ENCODE results near the gene MPL. TPM values are rescaled to one million over a fixed set of nuclear protein-coding genes. Genes with fewer than 3 reads are reported as not detected.

MPL gene
- total RNA-seq, 2 experiments from 2014 or later: not detected

DNA sequence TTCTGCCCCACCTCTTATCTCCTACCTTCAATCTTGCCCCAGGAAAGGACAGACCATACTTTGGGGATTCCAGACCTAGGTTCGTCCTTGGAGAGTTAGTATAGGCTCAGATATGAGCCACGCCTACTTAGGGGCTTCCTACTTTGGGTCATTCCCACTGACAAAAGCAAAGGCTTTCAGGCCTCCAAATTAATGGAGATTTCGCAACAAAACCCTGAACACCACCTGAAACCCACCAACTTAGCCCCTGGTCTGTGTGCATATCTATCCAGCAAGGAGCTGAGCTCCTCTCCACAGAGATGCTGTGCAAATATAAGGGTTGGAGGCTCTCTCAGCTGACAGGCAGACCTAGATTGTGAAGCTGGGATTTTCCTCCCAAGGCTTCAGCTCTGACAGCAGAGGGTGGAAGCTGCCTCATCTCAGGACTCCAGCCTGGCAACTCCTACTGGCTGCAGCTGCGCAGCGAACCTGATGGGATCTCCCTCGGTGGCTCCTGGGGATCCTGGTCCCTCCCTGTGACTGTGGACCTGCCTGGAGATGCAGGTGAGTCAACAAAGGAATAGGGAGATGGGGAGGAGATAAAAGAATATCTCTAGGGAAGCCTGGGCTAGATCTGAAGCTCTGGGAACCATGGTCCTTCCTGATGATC lies 2.1 kb downstream of the MPL start:
- no peak for DNase-seq
- H3K4me1 Mint-ChIP-seq (ENCODE audit: low read depth): no peaks in the 10 kb centered on the region
- intact Hi-C loops (cut with micrococcal nuclease): no loop called here
- no peaks in the 10 kb centered on the region for H3K9me3 Mint-ChIP-seq
- CTCF ChIA-PET: no interaction called here
- H3K27me3 Mint-ChIP-seq (ENCODE audit: low read depth): no peaks in the 10 kb centered on the region
- H3K27ac Mint-ChIP-seq: no peak overlapping the region
- H3K36me3 Mint-ChIP-seq (ENCODE audit: low read depth): no peaks in the 10 kb centered on the region
- H3K4me3 Mint-ChIP-seq: no peak overlapping the region

DNA sequence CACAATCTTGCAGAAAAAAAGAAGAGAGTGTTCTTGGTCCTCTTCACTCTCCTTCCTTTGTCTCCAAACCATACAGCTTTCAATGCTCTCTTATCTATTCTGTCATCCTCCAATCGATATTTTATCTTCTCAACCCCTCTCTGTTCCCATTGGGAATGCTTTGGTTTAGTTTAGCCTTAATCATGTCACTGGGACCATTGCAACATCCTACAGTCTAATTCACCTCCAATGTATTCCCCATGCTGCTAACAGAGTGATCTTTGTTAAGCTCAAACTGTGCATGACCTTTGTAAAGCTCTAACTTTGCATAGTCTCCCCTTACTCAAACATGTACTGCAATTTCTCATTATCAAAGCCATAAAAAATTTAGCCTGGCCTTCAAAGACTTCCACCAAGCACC lies 2.9 kb downstream of the MPL start:
- Mint-ChIP-seq H3K27me3 (ENCODE audit: low read depth) (no peaks in the 10 kb centered on the region), H3K27ac (no peak overlapping the region), H3K4me3 (no peak overlapping the region), H3K4me1 (ENCODE audit: low read depth) (no peaks in the 10 kb centered on the region), H3K9me3 (no peaks in the 10 kb centered on the region), H3K36me3 (ENCODE audit: low read depth) (no peaks in the 10 kb centered on the region)
- intact Hi-C loops (cut with micrococcal nuclease): no loop called here
- DNase-seq: no peak
- CTCF ChIA-PET: no interaction called here

DNA sequence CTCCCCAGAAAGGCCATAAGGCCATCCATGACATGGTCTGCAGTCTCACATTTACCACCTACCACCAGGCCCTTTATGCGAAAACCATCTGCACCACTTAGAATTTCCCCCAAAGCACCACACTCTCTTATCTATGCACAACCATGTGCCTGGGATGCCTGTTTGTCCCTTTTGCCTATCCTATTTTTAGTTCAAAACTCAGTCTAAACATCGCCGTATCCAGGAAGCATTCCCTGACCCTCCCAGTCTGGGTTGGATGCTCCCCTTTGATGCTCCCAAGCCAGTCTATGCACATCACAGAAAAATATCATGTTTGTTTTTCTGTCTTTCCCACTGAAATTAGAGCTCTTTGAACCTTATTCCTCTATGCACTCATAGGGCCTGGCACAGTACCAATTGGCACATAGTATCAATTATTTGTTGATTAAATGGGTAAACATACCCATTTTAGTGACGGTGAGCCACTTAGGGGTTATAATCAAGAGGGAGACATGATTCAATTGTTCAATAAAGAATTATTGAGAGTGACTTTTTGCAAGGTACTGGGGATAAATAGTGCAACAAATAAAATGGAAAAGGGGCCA lies 6.7 kb downstream of the MPL start:
- Mint-ChIP-seq H3K4me1 (ENCODE audit: low read depth) (peaks cover under 1% of the 10 kb centered on the region), H3K36me3 (ENCODE audit: low read depth) (no peaks in the 10 kb centered on the region), H3K27ac (no peak overlapping the region), H3K4me3 (no peak overlapping the region), H3K9me3 (no peaks in the 10 kb centered on the region), H3K27me3 (ENCODE audit: low read depth) (no peaks in the 10 kb centered on the region)
- CTCF ChIA-PET: interaction anchor here (0.6 kb wide), 1 partner anchor 88 kb away, joined by 5 read pairs; no protein-coding TSS in a partner anchor
- intact Hi-C loops (cut with micrococcal nuclease): no loop called here
- no peak for DNase-seq

DNA sequence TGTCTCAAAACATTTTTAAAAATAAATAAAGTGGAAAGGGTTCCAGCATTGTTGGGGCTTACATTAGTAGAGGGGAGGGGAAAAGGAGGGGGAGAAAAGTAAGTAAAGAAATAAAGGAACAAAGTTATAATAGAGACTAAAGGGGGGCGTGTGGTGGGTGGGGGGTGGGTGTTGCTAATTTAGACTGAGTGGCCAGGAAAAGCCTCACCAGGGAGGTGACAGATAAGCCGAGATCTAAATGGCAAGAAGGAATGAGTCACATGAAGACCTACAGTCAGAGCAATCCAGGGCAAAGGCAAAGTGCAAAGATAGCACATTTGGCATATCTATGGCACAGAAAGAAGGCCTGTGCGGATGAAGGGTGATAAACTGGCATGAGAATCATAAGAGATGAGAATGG lies 7.5 kb downstream of the MPL start:
- H3K36me3 Mint-ChIP-seq (ENCODE audit: low read depth): no peaks in the 10 kb centered on the region
- no peak for DNase-seq
- no peaks in the 10 kb centered on the region for H3K27me3 Mint-ChIP-seq (ENCODE audit: low read depth)
- peaks cover 6% of the 10 kb centered on the region for H3K4me1 Mint-ChIP-seq (ENCODE audit: low read depth)
- intact Hi-C loops (cut with micrococcal nuclease): no loop called here
- H3K4me3 Mint-ChIP-seq: no peak overlapping the region
- CTCF ChIA-PET: interaction anchor here (0.6 kb wide), 1 partner anchor 89 kb away, joined by 5 read pairs; no protein-coding TSS in a partner anchor
- H3K27ac Mint-ChIP-seq: no peak overlapping the region
- no peaks in the 10 kb centered on the region for H3K9me3 Mint-ChIP-seq

DNA sequence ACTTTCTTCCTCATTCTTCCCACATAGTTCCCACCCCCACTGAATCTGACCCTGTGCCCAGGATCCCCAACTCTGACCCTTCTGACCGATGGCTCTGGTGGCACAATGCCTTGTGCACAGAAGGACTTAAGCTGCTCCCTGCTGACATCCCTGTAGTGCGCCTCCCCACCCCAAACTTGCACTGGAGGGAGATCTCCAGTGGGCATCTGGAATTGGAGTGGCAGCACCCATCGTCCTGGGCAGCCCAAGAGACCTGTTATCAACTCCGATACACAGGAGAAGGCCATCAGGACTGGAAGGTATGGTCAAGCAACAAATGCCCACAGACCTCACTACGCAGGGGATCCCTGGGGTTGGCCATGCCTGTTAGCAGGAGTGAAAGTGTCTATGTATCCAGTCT lies 9.0 kb downstream of the MPL start:
- H3K27me3 Mint-ChIP-seq (ENCODE audit: low read depth): no peaks in the 10 kb centered on the region
- H3K9me3 Mint-ChIP-seq: no peaks in the 10 kb centered on the region
- no peak overlapping the region for H3K4me3 Mint-ChIP-seq
- no peak overlapping the region for H3K27ac Mint-ChIP-seq
- CTCF ChIA-PET: no interaction called here
- H3K36me3 Mint-ChIP-seq (ENCODE audit: low read depth): no peaks in the 10 kb centered on the region
- DNase-seq: no peak
- peaks cover 6% of the 10 kb centered on the region for H3K4me1 Mint-ChIP-seq (ENCODE audit: low read depth)
- intact Hi-C loops (cut with micrococcal nuclease): no loop called here

DNA sequence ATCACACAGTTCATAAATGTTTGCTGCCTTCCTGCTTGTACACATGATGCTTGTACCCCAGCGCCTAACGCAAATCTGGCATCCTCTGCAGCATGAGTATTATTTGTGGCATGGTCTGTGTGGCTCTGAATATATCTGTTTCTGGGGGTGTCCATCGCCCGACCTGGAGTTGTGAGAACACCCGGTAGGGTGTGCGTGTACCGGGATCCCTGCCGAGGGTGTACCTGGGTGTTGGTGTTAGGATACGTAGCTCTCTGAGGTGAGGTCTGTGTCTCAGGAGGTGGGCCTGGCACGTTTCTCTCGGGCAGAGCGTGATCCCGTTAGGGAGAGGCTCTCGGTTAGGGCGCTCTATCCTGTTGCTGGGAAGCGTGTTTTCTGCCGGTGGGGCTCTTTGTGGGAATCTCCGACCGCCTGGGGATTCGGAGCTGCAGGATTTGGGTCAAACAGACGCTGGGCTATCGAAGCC lies 10.8 kb downstream of the MPL start:
- intact Hi-C loops (cut with micrococcal nuclease): loop anchor here (1.0 kb wide), 1 partner anchor 302 kb away; the partner anchor contains the start of gene KDM4A
- no peaks in the 10 kb centered on the region for H3K9me3 Mint-ChIP-seq
- H3K27me3 Mint-ChIP-seq (ENCODE audit: low read depth): no peaks in the 10 kb centered on the region
- no peaks in the 10 kb centered on the region for H3K36me3 Mint-ChIP-seq (ENCODE audit: low read depth)
- peak overlapping the region; percentile 32 for H3K4me3 Mint-ChIP-seq
- no peak overlapping the region for H3K27ac Mint-ChIP-seq
- CTCF ChIA-PET: interaction anchor here (1.0 kb wide), 1 partner anchor 10 kb away, joined by 5 read pairs; the partner anchor contains the start of gene CDC20
- no peak for DNase-seq
- peaks cover 6% of the 10 kb centered on the region for H3K4me1 Mint-ChIP-seq (ENCODE audit: low read depth)

DNA sequence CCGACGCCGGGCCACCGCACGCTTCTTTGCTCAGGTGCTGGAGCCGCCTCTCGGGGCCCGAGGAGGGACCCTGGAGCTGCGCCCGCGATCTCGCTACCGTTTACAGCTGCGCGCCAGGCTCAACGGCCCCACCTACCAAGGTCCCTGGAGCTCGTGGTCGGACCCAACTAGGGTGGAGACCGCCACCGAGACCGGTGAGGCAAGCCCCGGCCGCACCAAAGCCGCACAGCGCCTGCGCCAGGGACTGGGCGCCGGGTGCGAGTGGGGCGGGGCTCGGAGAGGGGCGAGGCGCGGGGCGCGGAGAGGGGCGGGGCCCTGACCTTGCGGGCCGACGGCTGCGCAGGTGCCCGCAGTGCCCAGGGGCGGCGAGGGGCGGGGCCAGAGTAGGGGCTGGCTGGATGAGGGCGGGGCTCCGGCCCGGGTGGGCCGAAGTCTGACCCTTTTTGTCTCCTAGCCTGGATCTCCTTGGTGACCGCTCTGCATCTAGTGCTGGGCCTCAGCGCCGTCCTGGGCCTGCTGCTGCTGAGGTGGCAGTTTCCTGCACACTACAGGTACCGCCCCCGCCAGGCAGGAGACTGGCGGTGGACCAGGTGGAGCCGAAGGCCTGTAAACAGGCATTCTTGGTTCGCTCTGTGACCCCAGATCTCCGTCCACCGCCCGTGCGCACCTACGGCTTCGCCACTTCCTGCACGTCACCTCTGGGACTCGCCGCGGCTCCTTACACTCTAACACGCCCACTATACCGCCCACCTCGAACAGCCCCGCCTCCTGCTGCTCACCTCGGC lies 11.4 kb downstream of the MPL start:
- DNase-seq: peak; percentile 79
- CTCF ChIA-PET: interaction anchor here (1.0 kb wide), 1 partner anchor 10 kb away, joined by 5 read pairs; the partner anchor contains the start of gene CDC20
- Mint-ChIP-seq H3K27ac (peak overlapping the region; percentile 77), H3K4me3 (peak overlapping the region; percentile 74), H3K36me3 (ENCODE audit: low read depth) (no peaks in the 10 kb centered on the region), H3K9me3 (no peaks in the 10 kb centered on the region), H3K4me1 (ENCODE audit: low read depth) (peaks cover 6% of the 10 kb centered on the region), H3K27me3 (ENCODE audit: low read depth) (no peaks in the 10 kb centered on the region)
- intact Hi-C loops (cut with micrococcal nuclease): loop anchor here (1.0 kb wide), 1 partner anchor 301 kb away; the partner anchor contains the start of gene KDM4A

DNA sequence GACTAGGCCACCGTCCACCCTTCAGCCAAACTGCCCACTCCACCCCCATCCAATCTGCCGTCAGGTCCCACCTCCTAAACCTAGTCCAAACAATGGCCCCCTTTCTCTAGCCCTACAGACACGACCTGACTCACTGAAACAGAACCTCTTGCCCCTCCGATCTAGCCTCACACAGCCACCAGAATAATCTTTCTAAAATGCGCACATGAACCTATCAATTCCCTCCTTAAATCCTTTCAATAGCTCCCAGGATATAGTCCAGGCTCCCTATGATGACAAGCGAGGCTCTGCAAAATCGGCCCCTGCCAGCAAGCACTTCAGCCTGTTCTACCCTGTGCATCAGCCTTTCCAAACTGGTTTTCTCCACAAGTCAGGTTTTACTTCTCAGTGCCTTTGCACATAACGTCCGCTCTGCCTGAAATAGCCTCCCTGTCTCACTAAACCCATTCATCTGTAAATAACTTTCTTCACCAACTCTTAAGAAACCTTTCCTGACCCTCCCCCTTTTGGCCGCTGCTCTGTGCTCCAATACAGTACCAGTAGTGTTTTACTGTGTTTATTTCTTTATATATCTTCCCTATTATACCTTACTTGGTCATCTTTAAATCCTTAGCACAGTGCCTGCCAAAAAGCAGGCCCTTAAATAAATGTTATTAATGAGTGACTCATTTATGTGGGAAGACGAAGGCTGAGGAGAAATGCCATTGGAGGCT lies 12.1 kb downstream of the MPL start:
- Mint-ChIP-seq H3K4me1 (ENCODE audit: low read depth) (peaks cover 6% of the 10 kb centered on the region), H3K27me3 (ENCODE audit: low read depth) (no peaks in the 10 kb centered on the region), H3K4me3 (peak overlapping the region; percentile 74), H3K36me3 (ENCODE audit: low read depth) (peaks cover under 1% of the 10 kb centered on the region), H3K27ac (peak overlapping the region; percentile 77), H3K9me3 (no peaks in the 10 kb centered on the region)
- intact Hi-C loops (cut with micrococcal nuclease): no loop called here
- DNase-seq: no peak
- CTCF ChIA-PET: no interaction called here

DNA sequence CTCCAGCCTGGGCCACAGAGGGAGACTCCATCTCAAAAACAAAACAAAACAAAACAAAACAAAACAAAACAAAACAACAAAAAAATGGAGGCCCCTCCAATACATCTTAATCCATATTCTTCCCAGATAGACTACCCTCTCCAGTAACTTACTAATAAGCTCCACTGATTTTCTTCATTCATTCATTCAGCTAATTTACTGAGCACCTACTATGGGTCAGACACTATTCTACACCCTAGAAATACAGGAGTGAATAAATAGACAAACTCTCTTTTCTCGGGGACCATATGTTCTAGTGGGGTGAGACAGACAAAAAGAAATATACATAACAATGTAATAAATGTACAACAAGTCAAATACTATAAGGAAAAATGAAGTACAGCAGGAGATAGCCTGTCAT lies 13.4 kb downstream of the MPL start:
- intact Hi-C loops (cut with micrococcal nuclease): no loop called here
- H3K27me3 Mint-ChIP-seq (ENCODE audit: low read depth): no peaks in the 10 kb centered on the region
- H3K4me3 Mint-ChIP-seq: no peak overlapping the region
- peaks cover 2% of the 10 kb centered on the region for H3K36me3 Mint-ChIP-seq (ENCODE audit: low read depth)
- peak overlapping the region; percentile 37 for H3K27ac Mint-ChIP-seq
- no peak for DNase-seq
- CTCF ChIA-PET: interaction anchor here (1.5 kb wide), 1 partner anchor 64 kb away, joined by 4 read pairs; no protein-coding TSS in a partner anchor
- peaks cover 6% of the 10 kb centered on the region for H3K4me1 Mint-ChIP-seq (ENCODE audit: low read depth)
- no peaks in the 10 kb centered on the region for H3K9me3 Mint-ChIP-seq

DNA sequence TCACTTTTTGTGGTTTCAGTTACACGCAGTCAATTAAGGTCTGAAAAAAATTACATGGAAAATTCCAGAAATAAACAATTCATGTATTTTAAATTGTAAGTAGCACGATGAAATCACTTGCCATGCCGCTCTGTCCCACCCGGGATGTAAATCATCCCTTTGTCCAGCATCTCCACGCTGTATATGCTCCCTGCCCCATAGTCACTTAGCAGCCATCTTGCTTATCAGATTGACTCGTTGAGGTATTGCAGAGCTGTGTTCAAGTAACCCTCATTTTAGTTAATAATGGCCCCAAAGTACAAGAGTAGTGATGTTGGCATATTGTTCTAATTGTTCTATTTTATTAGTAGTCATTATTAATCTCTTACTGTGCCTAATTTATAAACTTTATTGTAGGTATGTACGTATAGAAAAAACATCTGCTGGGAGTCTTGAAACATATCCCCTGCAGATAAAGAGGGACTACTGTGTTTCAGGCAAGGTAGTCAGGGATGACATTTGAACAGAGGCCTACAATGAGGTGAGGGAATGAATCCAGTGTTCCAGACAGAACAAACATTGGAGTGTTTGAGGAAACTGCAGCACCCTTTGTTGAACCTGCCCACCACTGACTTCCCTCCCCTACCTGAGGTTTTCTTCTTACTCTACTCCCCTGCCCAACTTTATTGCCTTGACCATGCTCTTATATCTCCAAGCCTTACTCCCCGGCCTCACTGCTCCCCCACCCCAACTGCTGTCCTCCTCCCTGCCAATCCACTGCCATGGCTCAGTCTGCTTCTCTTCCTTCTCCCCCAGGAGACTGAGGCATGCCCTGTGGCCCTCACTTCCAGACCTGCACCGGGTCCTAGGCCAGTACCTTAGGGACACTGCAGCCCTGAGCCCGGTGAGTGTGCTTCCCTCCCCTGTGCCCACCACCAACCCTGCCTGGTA lies 14.1 kb downstream of the MPL start:
- intact Hi-C loops (cut with micrococcal nuclease): no loop called here
- Mint-ChIP-seq H3K27me3 (ENCODE audit: low read depth) (no peaks in the 10 kb centered on the region), H3K27ac (no peak overlapping the region), H3K9me3 (no peaks in the 10 kb centered on the region), H3K4me3 (no peak overlapping the region), H3K36me3 (ENCODE audit: low read depth) (peaks cover 2% of the 10 kb centered on the region), H3K4me1 (ENCODE audit: low read depth) (peaks cover 6% of the 10 kb centered on the region)
- DNase-seq: no peak
- CTCF ChIA-PET: interaction anchor here (1.5 kb wide), 1 partner anchor 63 kb away, joined by 4 read pairs; no protein-coding TSS in a partner anchor

DNA sequence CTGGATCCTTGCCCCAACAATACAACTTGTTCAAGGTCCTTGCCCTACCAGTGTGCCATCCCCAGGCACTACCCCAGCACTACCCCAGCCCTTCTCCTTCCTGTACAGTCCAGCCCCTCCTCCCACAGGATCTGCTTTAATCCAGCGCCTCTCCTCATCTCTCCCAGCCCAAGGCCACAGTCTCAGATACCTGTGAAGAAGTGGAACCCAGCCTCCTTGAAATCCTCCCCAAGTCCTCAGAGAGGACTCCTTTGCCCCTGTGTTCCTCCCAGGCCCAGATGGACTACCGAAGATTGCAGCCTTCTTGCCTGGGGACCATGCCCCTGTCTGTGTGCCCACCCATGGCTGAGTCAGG lies 14.7 kb downstream of the MPL start:
- Mint-ChIP-seq H3K36me3 (ENCODE audit: low read depth) (peaks cover 5% of the 10 kb centered on the region), H3K27ac (no peak overlapping the region), H3K4me3 (no peak overlapping the region), H3K4me1 (ENCODE audit: low read depth) (peaks cover 6% of the 10 kb centered on the region), H3K9me3 (no peaks in the 10 kb centered on the region), H3K27me3 (ENCODE audit: low read depth) (no peaks in the 10 kb centered on the region)
- no peak for DNase-seq
- intact Hi-C loops (cut with micrococcal nuclease): no loop called here
- CTCF ChIA-PET: no interaction called here
